DOHH2 (cell line): ENCODE results near the gene TJP2.

ENCODE experiments used
- CTCF ChIP-seq: fragments of 200-600 bp; sonication (generic); IDR thresholded peaks from one replicate; pipeline ENCODE4 v1.5.1; 2014; ENCODE audit warnings: antibody characterized with exemption, mild to moderate bottlenecking, low read depth, low read length; ENCODE audit not compliant: poor library complexity, severe bottlenecking
- EZH2phosphoT487 ChIP-seq: fragments of 200-600 bp; sonication (generic); IDR thresholded peaks from 2 replicates; pipeline ENCODE4 v1.6.1; 2017; ENCODE audit warnings: borderline replicate concordance, mild to moderate bottlenecking, antibody characterized with exemption, low read length, moderate library complexity, mixed read lengths

GRCh38 chr9:69258551-69258950 is 84.5 kb downstream of the TJP2 start:
- TF ChIP-seq CTCF: no peak
- no peak for TF ChIP-seq EZH2phosphoT487
